Measurements from ENCODE around the gene NGEF. TPM values are rescaled to one million over a fixed set of nuclear protein-coding genes. Genes with fewer than 3 reads are reported as not detected.

The NGEF gene
- total and polyA plus RNA-seq, 7 donors = 0.13 to 0.51 (median 0.25) TPM; not detected in 1

DNA sequence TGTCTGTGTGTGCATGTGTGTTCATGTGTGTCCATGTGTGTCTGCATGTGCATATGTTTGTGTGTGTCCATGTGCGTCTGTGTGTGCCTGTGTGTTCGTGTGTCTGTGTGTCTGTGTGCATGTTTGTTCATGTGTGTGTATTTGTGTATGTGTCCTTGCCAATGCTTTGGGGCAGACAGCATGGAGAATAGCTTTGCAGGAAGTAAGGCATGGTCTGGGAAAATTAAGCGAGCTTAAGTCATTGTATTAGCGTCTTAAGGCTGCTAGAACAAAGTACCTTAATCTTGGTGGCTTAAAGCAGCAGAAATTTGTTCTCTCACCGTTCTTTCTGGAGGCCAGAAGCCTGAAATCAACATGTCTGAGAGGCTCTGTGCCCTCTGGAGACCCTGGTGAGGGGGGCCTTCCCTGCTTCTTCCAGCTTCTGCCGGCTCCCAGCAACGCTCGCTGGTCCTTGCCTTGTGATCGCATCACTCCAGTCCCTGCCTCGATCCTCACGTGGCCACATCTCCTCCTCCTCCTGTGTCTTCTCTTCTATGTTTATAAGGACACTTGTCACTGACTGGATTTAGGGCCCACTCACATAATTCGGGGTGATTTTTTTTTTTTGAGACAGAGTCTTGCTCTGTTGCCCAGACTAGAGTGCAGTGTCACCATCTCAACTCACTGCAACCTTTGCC, 23.2 kb upstream of the NGEF start:
- intact Hi-C loops (cut with DNase I) = no loop called here
- Histone ChIP-seq H3K4me1 (no peaks in the 10 kb centered on the region), H3K27me3 (ENCODE audit: insufficient read depth in 3 of 3, low read length in 2 of 3) (no peaks in the 10 kb centered on the region), H3K9me3 (no peaks in the 10 kb centered on the region), H3K36me3 (ENCODE audit: insufficient read depth in 1 of 2, low read depth in 1 of 2) (no peaks in the 10 kb centered on the region), H3K27ac (no peak overlapping the region), H3K4me3 (no peak overlapping the region)
- no peak for DNase-seq
- TF ChIP-seq, protein P1, sequence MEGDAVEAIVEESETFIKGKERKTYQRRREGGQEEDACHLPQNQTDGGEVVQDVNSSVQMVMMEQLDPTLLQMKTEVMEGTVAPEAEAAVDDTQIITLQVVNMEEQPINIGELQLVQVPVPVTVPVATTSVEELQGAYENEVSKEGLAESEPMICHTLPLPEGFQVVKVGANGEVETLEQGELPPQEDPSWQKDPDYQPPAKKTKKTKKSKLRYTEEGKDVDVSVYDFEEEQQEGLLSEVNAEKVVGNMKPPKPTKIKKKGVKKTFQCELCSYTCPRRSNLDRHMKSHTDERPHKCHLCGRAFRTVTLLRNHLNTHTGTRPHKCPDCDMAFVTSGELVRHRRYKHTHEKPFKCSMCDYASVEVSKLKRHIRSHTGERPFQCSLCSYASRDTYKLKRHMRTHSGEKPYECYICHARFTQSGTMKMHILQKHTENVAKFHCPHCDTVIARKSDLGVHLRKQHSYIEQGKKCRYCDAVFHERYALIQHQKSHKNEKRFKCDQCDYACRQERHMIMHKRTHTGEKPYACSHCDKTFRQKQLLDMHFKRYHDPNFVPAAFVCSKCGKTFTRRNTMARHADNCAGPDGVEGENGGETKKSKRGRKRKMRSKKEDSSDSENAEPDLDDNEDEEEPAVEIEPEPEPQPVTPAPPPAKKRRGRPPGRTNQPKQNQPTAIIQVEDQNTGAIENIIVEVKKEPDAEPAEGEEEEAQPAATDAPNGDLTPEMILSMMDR (IDR thresholded peaks at IDR 0.05) = no peak
- WGBS, 3 donors = 81 to 86% (median 85%) methylated on average over 12 of the region's 12 CpGs
- ATAC-seq = no peak

DNA sequence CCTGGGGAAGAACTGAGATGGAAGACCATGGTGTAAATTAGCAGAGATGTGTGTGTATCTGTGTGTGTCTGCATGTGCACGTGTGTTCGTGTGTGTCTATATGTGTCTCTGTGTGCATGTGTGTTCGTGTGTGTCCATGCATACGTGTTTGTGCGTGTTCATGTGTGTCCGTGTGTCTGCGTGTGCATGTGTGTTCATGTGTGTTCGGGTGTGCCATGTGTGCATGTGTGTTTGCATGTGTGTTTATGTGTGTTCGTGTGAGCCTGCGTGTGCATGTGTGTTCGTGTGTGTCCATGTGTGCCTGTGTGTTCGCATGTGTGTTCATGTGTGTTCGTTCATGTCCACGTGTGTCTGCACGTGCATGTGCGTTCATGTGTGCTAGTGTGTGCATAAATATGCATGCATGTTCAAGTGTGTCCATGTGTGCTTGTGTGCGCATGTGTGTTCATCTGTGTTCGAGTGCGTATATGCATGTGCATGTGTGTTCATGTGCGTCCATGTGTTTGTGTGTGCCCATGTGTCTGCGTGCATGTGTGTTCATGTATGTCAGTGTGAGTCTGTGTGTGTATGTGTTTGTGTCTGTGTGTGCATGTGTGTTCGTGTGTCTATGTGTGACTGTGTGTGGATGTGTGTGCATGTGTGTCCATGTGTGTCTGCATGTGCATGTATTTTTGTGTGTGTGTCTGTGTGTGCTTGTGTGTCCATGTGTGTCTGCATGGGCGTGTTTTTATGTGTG, 22.5 kb upstream of the NGEF start:
- TF ChIP-seq, protein P1 (IDR thresholded peaks at IDR 0.05) = no peak
- Histone ChIP-seq H3K36me3 (ENCODE audit: insufficient read depth in 1 of 2, low read depth in 1 of 2) (no peaks in the 10 kb centered on the region), H3K27ac (no peak overlapping the region), H3K4me1 (no peaks in the 10 kb centered on the region), H3K4me3 (no peak overlapping the region), H3K9me3 (no peaks in the 10 kb centered on the region), H3K27me3 (ENCODE audit: insufficient read depth in 3 of 3, low read length in 2 of 3) (no peaks in the 10 kb centered on the region)
- no peak for ATAC-seq
- no peak for DNase-seq
- 93 to 97% (median 97%) methylated on average over 23 of the region's 23 CpGs for WGBS, 3 donors
- intact Hi-C loops (cut with DNase I) = no loop called here

DNA sequence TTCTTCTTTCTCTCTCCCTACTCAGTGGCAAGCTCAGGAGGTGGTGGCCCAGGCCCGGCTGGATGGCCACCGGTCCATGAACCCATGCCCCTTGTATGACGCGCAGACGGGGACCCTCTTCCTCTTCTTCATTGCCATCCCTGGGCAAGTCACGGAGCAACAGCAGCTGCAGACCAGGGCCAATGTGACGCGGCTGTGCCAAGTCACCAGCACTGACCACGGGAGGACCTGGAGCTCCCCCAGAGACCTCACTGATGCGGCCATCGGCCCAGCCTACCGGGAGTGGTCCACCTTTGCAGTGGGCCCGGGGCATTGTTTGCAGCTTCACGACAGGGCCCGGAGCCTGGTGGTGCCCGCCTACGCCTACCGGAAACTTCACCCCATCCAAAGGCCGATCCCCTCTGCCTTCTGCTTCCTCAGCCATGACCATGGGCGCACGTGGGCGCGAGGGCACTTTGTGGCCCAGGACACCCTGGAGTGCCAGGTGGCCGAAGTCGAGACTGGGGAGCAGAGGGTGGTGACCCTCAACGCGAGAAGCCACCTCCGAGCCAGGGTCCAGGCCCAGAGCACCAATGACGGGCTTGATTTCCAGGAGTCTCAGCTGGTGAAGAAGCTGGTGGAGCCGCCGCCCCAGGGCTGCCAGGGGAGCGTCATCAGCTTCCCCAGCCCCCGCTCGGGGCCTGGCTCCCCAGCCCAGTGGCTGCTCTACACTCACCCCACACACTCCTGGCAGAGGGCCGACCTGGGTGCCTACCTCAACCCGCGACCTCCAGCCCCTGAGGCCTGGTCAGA, 21.2 kb upstream of the NGEF start:
- Histone ChIP-seq H3K36me3 (ENCODE audit: insufficient read depth in 1 of 2, low read depth in 1 of 2) (no peaks in the 10 kb centered on the region), H3K9me3 (no peaks in the 10 kb centered on the region), H3K4me3 (no peak overlapping the region), H3K4me1 (no peaks in the 10 kb centered on the region), H3K27ac (no peak overlapping the region), H3K27me3 (ENCODE audit: insufficient read depth in 3 of 3, low read length in 2 of 3) (no peaks in the 10 kb centered on the region)
- WGBS, 3 donors = 90 to 92% (median 92%) methylated on average over 37 of the region's 37 CpGs
- TF ChIP-seq, protein P1 (IDR thresholded peaks at IDR 0.05) = no peak
- intact Hi-C loops (cut with DNase I) = no loop called here
- ATAC-seq = no peak
- DNase-seq = no peak

DNA sequence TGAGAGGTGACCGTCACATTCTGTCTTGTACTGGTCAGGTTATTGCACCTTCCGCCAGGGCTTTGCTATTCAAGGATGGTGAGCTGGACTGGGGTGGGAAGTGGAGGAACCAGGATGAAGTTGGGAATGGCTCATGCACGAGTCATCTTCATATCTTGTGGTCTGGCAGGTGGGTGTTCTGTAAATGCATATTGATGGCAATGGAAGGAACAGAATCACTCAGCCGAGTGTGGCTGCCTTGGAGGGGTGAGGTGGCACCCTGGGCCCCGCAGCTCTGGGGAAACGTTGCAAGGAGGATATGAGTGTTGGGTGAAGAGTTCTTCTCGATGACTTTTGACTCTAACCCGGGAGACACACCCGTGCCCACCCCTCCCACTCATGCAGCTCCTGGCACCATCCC, 20.6 kb upstream of the NGEF start:
- Histone ChIP-seq H3K27me3 (ENCODE audit: insufficient read depth in 3 of 3, low read length in 2 of 3) (no peaks in the 10 kb centered on the region), H3K4me1 (no peaks in the 10 kb centered on the region), H3K27ac (no peak overlapping the region), H3K4me3 (no peak overlapping the region), H3K36me3 (ENCODE audit: insufficient read depth in 1 of 2, low read depth in 1 of 2) (no peaks in the 10 kb centered on the region), H3K9me3 (no peaks in the 10 kb centered on the region)
- TF ChIP-seq, protein P1 (IDR thresholded peaks at IDR 0.05) = no peak
- no peak for DNase-seq
- ATAC-seq = no peak
- intact Hi-C loops (cut with DNase I) = no loop called here
- WGBS, 3 donors = 71 to 84% (median 78%) methylated on average over 9 of the region's 9 CpGs

Measured in psoas muscle (tissue), 8 donors.